HG02943 (cell line): ENCODE data around the gene APLN.

ENCODE experiments used
- ATAC-seq: cut with Tn5 transposase; IDR thresholded peaks from one replicate; pipeline ENCODE4 v1.9.1; 2021; ENCODE audit warnings: mild to moderate bottlenecking, low read depth, moderate library complexity; ENCODE audit not compliant: unreplicated experiment

The APLN gene

DNA sequence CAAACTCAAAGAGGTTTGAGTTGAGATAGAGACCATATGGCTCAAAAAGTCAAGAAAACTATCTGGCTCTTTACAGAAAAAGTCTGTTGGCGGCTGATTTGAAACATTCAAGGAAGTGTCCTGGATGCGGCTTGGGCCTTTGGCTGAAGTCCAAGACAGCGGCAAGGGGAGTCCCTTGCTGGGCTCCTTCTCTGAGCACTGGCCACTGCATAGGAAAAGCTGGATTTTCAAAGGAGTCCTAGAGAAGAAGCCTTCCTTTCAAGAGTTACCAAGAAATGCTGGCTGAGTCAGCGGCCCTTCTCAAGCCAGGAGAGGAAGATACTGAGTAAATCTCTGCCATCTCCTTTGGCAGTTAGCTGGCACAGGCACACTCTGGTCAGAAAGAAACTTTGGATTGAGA is 12.1 kb downstream of the APLN start:
- no peak for ATAC-seq

DNA sequence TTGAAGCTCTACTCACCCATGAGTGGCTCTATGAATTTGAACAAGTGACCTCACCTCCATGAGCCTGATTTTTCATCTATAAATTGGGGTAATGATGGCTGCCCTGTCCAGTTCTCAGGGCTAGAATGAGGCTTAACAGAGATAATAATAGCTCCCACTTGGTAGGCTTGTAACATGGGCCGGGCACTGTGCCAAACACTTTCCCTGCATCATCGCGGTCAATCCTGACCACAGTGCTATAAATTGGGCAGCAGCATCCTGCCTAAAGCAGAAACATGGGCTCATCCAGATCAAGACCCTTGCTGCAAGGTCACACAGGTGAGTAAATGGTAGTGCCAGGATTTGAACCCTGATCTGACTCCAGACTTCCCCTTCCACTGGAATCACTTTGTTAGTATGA is 12.8 kb downstream of the APLN start:
- ATAC-seq: no peak

DNA sequence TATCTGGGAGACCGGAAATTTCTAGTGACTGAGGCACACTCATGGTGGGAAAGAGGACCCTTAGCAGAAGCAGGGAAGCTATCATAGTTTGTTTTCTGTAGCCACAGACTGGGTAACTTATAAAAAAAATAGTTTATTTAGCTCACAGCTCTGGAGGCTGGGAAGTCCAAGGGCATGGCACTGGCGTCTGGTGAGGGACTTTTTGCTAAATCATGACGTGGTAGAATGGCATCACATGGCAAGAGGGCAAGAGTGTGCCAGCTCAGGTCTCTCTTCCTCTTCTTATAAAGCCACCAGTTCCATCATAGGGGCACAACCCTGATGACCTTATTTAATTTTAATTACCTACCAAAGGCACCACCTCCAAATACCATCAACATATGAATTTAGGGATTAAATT is 13.3 kb downstream of the APLN start:
- ATAC-seq: no peak

DNA sequence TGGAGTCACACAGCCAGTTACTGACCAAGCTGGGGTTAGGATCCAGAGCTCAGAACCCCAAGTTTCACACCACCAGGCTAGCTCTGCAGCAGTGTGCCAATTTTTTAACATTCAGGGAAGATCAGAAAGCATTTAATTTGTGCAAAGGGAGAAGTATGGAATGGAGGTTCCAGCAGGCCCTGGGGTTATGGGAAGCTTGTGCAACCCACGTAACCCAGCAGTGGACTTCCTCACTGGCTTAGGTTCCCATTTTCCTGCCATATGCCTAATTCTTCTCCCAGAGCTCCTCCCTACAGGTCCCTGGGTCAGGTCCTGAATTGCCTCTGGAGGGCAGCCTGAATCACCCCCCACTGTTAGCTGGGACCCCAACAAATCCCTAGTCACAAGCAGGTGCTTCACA is 14.0 kb downstream of the APLN start:
- ATAC-seq: no peak

DNA sequence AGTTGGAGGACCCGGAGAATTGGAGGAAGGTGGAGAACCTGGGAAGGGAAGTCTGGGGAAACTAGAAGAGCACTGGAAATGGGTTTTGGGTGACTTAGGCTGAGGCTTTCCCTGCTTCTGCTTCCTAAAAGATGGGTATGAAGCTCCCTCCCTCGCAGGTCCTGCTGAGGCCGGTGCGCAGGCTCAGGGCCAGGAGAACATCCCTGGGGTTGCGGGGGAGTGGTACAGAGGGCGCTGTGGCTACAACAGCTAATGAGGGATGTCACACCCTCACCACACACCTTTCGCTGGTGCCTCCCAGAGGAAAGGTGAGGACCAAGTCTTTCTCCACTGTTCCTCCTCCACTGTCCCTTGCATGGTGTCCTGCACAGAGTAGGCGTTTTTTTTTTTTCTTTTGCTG is 15.8 kb downstream of the APLN start:
- ATAC-seq: no peak

DNA sequence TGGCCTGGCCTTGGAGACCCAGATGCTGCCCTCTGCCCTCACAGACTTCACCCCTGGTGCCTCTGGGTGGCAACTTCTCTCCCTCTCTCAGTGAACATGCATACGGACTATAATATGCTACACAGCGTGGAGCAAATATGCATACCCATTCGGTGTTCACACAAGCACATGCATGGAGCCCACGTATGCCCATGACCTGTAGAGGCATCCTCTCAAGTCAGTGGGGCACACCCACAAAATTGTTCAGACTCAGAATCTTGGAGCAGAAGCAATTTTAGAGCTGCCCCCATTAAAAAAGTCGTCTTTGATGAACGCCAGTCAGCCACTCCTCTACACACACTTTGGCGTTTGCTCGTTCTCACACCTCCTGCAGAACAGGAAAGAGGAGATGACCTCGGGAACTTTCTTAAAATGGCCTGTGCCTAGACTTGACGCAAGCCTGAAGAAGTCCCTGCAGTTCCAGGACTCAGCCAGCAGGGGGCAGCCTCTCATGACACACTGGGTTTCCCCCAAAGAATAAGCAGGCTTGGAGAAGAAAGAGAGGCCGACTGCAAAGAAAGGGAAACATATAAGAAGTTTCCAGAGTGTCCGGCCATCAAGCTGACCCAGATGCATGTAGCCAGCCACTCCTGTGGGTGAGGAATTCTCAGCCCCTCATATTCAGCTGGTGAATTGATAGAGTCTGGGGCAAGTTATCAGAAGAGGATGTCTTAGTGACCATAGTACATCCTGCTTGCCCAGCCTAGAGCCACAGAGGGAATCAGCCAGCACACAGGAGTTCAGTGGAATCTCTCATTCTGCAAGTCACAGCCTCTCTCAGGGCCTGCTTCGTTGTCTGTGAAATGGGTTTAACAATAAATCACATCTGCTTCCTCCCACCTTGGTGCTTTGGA is 17.3 kb downstream of the APLN start:
- no peak for ATAC-seq

DNA sequence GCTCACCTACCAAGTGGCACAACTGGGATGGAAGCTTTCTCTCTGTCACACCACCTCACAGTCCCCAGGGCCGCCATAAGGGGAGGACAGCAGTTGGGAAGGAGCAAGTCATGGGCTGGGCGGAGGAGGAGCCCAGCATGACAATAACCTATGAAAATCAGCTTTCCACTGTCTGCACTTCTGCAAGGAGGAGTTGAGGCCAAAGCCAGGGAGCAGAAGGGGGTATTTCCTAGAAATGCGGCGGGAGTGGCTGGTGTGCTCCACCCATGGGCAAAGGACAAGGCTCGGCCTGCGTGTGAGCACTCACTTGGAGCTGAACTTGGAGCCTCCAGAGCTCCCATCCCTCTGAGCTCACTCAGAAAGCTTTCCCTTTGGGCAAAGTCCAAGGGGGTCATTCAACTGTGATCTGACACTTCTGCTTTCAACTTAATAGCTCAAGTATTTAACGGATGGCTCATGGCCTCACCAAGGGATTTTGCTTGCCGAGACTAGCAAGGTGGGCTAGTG is 18.5 kb downstream of the APLN start:
- no peak for ATAC-seq

DNA sequence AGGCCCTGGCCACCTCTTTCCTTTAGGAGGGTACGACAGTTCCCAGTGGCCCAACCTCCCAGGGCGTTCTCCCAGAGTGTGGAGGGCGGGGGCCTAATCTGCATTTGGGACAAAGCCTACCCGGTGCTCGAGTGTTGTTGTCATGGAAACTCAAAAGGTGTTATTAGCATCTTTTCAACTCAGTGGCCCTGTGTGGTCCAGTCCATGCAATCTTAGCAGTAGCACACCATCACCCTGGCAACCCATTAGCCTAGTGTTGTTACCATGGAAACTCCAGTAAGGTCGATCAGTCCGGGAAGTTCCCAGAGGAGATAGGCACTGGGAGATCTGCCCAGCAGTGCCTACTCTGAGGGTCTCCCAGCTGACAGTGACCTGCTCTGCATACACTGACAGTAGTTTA is 20.2 kb downstream of the APLN start:
- ATAC-seq: no peak

DNA sequence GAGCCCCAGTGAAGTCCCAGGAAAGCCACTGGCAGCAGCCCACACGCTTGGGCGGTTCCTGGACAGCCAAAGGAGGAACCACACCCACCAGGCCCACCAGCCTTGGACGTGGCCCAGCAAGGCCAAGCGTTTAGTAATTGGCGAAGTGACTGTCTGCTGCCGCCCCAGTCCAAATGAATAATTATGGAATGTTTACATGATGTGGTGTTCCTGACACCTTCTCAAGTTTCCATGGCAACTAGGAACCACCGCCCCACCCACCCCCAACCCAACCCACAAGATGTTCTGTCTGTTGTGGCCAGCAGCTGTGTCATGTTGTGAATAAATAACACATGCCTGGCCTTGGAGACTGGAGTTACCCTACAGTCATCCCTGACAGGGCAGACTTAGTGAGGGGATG is 22.3 kb downstream of the APLN start:
- ATAC-seq: no peak

DNA sequence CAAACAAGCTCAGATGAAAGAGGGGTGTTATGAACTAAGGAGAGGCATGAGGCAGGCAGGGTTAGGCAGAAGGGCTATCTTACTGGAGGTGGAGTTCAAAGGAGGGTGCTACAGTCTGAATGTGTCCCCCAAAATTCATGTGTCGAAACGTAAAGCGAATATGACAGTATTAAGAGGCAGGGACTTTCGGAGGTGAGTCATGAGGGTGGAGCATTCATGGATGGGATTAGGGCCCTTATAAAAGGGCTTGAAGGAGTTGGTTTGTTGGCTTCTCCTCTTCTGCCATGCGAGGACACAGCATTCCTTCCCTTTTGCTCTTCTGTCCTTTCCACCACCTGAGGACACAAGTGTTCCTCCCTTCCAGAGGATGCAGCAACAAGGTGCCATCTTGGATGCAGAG is 22.9 kb downstream of the APLN start:
- no peak for ATAC-seq

DNA sequence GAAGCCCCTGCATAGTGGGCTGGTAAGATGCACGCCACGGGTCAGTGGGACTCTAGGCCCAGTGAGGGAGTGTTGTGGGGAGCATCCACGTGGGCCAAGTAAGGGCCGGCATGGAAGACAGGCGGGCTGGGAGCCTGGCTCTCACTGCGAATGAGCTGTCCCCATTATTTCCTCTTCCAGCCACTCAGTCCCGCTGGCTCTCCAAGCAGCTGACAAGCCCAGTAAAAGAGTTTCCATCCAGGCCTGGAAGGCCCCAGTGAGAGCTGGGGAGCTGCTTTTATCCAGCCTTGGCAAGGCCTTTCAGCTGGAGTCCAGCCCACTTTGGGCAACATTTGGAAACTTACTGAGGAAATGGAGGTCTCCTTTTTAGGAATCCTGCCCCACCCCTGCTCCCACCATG is 24.9 kb downstream of the APLN start:
- no peak for ATAC-seq

DNA sequence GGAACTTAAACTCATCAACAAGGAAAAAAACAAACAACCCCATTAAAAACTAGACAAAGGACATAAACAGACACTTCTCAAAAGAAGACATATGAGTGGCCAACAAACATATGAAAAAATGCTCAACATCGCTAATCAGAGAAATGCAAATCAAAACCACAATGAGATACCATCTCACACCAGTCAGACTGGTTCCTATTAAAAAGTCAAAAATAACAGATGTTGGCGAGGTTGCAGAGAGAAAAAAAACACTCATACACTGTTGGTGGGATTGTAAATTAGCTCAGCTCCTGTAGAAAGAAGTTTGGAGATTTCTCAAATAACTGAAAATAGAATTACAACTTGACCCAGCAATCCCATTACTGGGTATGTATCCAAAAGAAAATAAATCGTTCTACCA is 28.7 kb downstream of the APLN start:
- ATAC-seq: no peak

DNA sequence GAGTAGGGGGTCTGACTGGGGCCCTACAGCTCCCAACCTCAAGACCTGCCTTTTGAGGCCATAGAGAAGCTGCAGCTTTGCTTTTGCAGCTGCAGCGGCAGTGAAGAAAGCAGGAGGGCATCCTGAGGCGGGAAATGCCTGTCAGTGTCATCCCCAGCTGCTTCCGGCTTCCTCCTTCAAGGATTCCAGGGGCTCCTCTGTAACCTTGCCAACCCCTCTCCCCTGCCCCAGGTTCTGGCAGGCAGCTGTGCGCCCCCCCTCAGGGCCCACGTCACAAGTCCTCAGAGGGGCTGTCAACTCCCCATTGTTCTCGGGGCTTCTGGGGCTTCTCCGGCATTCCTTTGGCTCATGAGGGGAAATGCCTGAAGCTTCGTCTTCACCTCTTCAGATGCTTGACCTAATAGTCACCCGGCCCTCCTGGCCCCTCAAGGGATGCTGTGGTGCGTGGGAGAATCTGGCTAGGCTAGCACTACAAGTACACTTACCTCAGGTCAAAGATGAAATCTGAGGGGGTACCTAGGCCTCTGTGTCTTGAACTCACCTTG is 31.9 kb downstream of the APLN start:
- no peak for ATAC-seq

DNA sequence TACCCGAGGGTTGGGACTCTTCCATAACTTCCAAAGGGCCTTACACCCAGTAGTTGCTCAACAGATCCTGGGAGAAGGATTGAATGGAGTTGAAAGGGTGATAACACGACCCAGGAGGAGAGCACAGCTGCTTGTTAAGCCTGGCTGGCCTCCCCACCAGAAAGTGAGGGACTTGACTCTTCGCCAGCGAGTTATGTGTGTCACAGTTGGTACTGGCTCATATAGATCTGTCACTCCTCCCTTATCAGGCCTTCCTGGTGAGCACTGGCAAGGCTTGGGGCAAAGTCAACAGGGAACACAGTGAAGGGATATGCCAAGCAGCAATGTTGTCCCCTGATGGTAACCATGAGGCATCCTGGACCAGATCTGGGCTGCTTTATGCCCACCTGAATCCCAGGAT is 35.8 kb downstream of the APLN start:
- ATAC-seq: no peak

DNA sequence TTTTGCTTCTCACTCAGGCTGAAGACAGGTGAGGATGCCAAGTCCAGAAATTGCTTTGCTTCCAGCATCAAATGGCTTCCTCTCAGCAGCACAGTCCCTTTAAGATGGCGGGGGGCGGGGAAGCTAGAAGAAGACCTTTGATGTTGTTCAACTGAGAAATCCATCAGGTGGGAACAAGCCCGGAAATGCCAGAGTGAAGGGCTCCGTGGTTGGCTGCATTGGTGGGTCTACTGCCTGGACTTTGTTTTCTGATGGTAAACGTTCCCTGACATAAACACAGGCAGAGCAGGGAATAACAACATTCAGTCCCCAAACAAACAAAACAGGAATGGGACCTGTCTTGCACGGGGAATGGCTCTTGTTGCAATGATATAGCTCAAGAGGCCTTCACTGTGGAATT is 37.3 kb downstream of the APLN start:
- ATAC-seq: no peak

DNA sequence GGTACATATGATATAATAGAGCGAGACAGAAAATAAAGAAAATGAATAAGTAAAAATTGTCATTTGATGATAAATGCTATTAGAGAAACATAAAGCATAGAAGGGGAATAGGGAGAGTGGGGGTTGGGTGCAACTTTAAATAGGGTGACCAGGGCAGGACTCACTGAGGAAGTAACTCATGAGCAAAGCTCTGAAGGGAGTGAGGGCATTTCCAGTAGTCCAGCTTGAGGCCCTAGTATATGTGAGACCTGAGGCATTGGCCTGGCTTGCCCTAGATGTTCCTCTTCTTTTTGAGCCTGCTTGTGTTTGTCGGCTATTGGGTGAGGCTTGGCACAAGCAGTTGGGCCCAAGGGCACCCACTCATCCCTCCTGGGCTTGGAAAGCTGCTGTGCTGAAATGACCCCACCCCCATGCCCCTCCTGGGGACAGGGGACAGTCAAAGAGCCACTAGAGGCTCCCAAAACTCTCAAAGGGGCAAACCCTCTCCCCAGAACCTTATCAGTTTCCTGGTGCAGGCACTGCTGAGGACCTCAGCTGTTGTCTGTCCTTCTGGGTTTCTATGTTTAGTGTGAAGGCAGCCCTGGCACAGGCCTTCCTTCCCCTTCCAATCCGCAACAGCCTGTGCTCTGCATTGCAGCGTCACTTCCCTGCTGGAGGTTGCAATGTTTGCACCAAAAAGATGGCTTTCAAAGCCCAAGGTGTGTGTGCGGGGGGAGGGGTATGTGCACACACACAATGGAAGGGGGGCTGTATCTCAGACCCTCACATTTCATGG is 40.1 kb downstream of the APLN start:
- no peak for ATAC-seq

DNA sequence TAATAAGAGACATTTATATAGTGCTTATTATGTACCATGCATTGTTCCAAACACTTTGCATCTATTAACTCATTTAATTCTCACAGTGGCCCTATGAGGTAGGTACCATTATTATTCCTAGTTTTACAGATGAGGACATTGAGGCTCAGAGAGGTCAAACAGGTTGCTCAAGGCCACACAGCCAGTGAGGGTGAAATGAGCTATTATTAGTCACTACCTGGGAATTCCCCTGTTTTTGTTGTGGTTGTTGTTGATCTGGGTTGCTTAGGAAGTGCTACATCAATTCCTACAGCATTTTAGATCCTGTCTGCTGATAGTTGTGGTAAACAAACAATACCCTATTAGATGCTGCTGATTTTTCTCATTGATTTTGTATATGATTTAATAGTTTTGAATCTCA is 41.2 kb downstream of the APLN start:
- ATAC-seq: no peak

DNA sequence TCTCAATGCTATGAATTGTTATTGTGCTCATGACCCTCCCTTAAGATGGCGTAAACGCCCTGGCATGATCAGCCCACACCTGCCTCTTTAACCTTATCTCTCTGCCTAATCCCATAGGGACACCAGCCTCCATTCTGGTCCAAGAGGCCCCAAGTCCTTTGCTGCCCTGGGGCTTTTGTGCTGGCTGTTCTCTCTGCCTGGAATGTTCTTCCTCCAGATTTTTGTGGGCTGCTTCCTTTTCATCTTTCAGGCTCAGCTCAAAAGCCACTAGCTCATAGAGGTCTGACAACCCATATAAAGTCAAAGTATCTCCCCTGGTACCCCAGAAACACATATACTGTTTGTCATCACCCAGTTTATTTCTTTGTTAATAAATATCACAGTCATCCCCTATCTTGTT is 42.4 kb downstream of the APLN start:
- no peak for ATAC-seq

DNA sequence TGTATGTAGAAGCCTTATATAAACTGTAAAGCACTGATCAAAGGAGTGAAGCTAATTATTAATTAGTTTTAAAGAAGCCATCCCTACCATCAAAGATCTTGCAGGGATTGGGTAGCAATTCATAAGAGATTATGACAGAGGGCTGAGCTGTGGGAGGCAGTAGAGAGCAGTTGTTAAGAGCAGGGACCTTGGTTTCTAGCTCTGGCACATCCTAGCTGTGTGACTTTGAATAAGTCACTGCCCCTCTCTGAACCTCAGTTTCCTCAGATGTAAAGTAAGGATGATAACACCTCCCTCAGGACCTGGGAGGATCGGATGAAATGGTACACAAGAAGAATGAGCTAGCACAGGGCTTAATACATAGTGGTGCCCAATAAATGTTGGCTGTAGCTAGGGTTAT is 45.4 kb downstream of the APLN start:
- ATAC-seq: no peak

DNA sequence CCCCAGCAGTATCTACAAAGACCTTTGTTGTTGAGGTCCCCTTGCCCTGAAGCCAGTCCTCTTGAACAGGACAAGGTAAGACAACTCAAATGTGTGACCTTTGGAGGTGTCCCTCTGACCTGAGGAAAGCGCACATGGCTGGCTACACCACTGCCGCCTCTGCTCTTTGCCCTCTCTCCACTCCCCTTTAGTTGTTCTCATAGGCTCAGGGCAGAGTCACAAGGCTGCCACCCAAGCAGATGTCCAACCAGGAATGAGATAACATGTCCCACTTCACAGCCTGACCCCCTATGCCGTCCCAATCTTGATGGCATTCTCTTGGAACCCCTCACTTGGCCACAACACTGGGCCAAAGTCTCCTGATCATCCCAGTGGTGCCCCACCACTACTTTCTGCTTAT is 46.3 kb downstream of the APLN start:
- ATAC-seq: no peak

DNA sequence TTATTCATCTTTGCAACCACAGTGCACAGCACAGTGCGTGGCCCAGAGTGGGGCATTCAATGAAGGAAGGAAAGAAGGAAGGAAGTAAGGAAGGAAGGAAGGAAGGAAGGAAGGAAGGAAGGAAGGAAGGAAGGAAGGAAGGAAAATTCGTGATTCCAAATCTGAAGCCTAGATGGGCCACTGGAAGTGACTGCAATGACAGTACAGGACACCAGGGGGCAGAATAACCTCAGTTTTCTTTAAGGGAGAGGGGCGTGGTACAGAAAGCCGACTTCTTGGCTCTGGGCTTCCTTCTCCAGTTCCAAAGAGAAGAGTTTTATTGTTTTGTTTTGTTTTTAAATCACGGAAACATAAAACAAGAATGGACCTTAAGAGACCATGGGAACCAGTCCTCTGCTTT is 47.8 kb downstream of the APLN start:
- ATAC-seq: no peak
